Erythroblast (primary cell): ENCODE measurements around the gene THRA.

Source experiments
- GATA1 ChIP-seq: IDR thresholded peaks from 2 replicates; pipeline ENCODE4 v1.6.1; 2011; ENCODE audit warnings: low read depth, mild to moderate bottlenecking, control low read depth, low read length, moderate library complexity
- POLR2A ChIP-seq: IDR thresholded peaks from 2 replicates; pipeline ENCODE4 v1.6.1; 2011; ENCODE audit warnings: mild to moderate bottlenecking, low read length

DNA sequence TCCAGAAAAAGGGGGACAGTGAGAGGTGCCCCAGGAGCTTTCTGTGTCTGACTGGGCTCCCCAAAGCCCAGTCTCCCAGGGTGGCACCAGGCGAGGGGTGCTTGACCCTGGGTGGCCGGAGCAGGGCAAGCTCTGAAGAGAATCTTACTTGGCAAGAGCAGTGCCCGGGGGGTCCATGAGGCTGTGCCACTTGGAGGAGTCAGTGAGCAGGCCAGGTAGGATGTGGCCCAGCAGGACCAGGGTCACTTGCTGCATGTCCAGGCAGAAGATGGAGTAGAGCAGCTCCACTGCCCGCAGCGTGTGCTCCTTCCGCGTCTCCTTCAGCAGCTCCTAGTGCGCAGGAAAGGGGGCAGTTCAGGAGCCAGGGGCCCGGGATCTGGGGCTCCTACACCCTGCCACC, 40.3 kb upstream of the THRA start:
- TF ChIP-seq POLR2A (no peak), GATA1 (no peak)
